H1 (cell line): Measurements from ENCODE around the gene FAM193A. TPM values are rescaled to one million over a fixed set of nuclear protein-coding genes. Genes with fewer than 3 reads are reported as not detected.

Experiments
- CTCF ChIA-PET: fragments of 300-600 bp; sonication (Branson Sonifier 250); formaldehyde crosslinking; loops from one replicate; lab custom pipeline; 2021; ENCODE audit not compliant: partially characterized antibody; lab: Charles Lee
- POLR2A ChIA-PET: fragments of 300-600 bp; sonication (Branson Sonifier 250); formaldehyde crosslinking; loops from one replicate; lab custom pipeline; 2021; ENCODE audit warnings: inconsistent platforms; ENCODE audit not compliant: partially characterized antibody; lab: Charles Lee
- DNase-seq, 2 experiments: peaks; one replicate each; pipeline versions ENCODE4 v3.0.0 to v3.0.0-alpha.2; 2010 to 2022; ENCODE audit warnings: low spot score in 2 of 2, low read depth in 1 of 2, mixed read lengths in 1 of 2
- FAIRE-seq: peaks from 2 replicates; lab custom pipeline; 2011; peaks lifted over from hg19 to GRCh38; lab: Jason Lieb, UNC
- H2AFZ ChIP-seq: 2 replicates; pipeline ENCODE4 v1.8.1; 2012; ENCODE audit warnings: low read length, inconsistent platforms
- H2AK5ac ChIP-seq: 2 replicates; pipeline ENCODE4 v1.6.1; 2013; ENCODE audit warnings: low read depth, low read length
- H2BK120ac ChIP-seq: replicated peaks from 2 replicates; pipeline ENCODE3; 2013; ENCODE audit warnings: low read depth, low read length, inconsistent platforms
- H2BK12ac ChIP-seq: 2 replicates; pipeline ENCODE4 v1.6.1; 2013; ENCODE audit warnings: low read depth, low read length
- H2BK15ac ChIP-seq: 2 replicates; pipeline ENCODE4 v1.6.1; 2013; ENCODE audit warnings: low read length
- H2BK20ac ChIP-seq: 2 replicates; pipeline ENCODE4 v1.6.1; 2013; ENCODE audit warnings: low read length
- H2BK5ac ChIP-seq: 2 replicates; pipeline ENCODE4 v1.6.1; 2013; ENCODE audit warnings: low read depth, low read length
- H3K14ac ChIP-seq: 2 replicates; pipeline ENCODE4 v1.6.1; 2013; ENCODE audit warnings: inconsistent platforms; ENCODE audit not compliant: insufficient read length
- H3K18ac ChIP-seq: 2 replicates; pipeline ENCODE4 v1.6.1; 2013; ENCODE audit warnings: low read length; ENCODE audit errors: extremely low read depth
- H3K23ac ChIP-seq: 2 replicates; pipeline ENCODE4 v1.6.1; 2013; ENCODE audit warnings: inconsistent platforms; ENCODE audit not compliant: insufficient read length
- H3K23me2 ChIP-seq: 2 replicates; pipeline ENCODE4 v1.6.1; 2013; ENCODE audit warnings: low read depth, low read length
- H3K27ac ChIP-seq: 2 replicates; pipeline ENCODE4 v1.6.1; 2011; ENCODE audit warnings: low read depth, low read length, inconsistent platforms
- H3K27me3 ChIP-seq, 4 experiments: replicated peaks in 1 of 4; 1 replicate in 1 of 4; 2 replicates in 3 of 4; pipeline versions ENCODE4 v1.6.1 to v1.8.1; 2011 to 2013; ENCODE audit warnings: low read length in 3 of 4, mild to moderate bottlenecking in 3 of 4, inconsistent platforms in 2 of 4, mixed read lengths in 2 of 4, moderate library complexity in 1 of 4; ENCODE audit not compliant: control insufficient read depth in 3 of 4, insufficient read depth in 3 of 4; ENCODE audit errors: extremely low read depth in 1 of 4
- H3K36me3 ChIP-seq, 4 experiments: 2 replicates each; pipeline versions ENCODE4 v1.6.1 to v1.8.1; 2011 to 2013; ENCODE audit warnings: mild to moderate bottlenecking in 4 of 4, low read length in 3 of 4, moderate library complexity in 2 of 4, control low read depth in 1 of 4, inconsistent platforms in 1 of 4; ENCODE audit not compliant: insufficient read depth in 4 of 4, control insufficient read depth in 2 of 4
- H3K4ac ChIP-seq: replicated peaks from 2 replicates; pipeline ENCODE3; 2013; ENCODE audit warnings: low read length, low read depth, mixed read lengths, inconsistent platforms; ENCODE audit not compliant: insufficient read length
- H3K4me1 ChIP-seq, 4 experiments: replicated peaks in 1 of 4; 1 replicate in 1 of 4; 2 replicates in 3 of 4; pipeline versions ENCODE4 v1.6.1 to v1.8.1; 2011 to 2013; ENCODE audit warnings: low read length in 3 of 4, inconsistent platforms in 2 of 4, mixed read lengths in 1 of 4; ENCODE audit not compliant: insufficient read depth in 4 of 4, control insufficient read depth in 3 of 4
- H3K4me2 ChIP-seq, 2 experiments: 2 replicates each; pipeline versions ENCODE4 v1.6.1 to v1.8.1; 2011 to 2013; ENCODE audit warnings: low read depth in 2 of 2, low read length in 2 of 2, control low read depth in 1 of 2, inconsistent platforms in 1 of 2, mild to moderate bottlenecking in 1 of 2; ENCODE audit not compliant: insufficient read depth in 1 of 2
- H3K4me3 ChIP-seq, 4 experiments: fragments of 200-600, 300-600 bp in 1 of 4; sonication (generic), shearing (Covaris generic), sonication (Bioruptor Twin) in 1 of 4; 2 replicates each; pipeline versions ENCODE4 v1.5.1 to v1.8.1; 2011 to 2016; ENCODE audit warnings: low read length in 4 of 4, low read depth in 3 of 4, control low read depth in 2 of 4, inconsistent platforms in 2 of 4, mild to moderate bottlenecking in 2 of 4, mixed read lengths in 1 of 4, moderate library complexity in 1 of 4; ENCODE audit not compliant: insufficient read depth in 2 of 4; ENCODE audit errors: extremely low read depth in 1 of 4
- H3K56ac ChIP-seq: replicated peaks from 2 replicates; pipeline ENCODE3; 2013; ENCODE audit warnings: low read depth, mild to moderate bottlenecking, mixed read lengths, low read length, inconsistent platforms; ENCODE audit not compliant: insufficient read length
- H3K79me1 ChIP-seq: 2 replicates; pipeline ENCODE4 v1.6.1; 2013; ENCODE audit warnings: low read depth, low read length, control low read depth
- H3K79me2 ChIP-seq, 2 experiments: 2 replicates each; pipeline versions ENCODE4 v1.6.1 to v1.8.1; 2012 to 2013; ENCODE audit warnings: low read length in 2 of 2, mild to moderate bottlenecking in 2 of 2, inconsistent platforms in 1 of 2; ENCODE audit not compliant: insufficient read depth in 2 of 2, control insufficient read depth in 1 of 2
- H3K9ac ChIP-seq, 4 experiments: replicated peaks in 1 of 4; 1 replicate in 1 of 4; 2 replicates in 3 of 4; pipeline versions ENCODE4 v1.6.1 to v1.8.1; 2011 to 2013; ENCODE audit warnings: low read depth in 3 of 4, low read length in 3 of 4, control low read depth in 2 of 4, mild to moderate bottlenecking in 2 of 4, moderate library complexity in 2 of 4, inconsistent platforms in 1 of 4; ENCODE audit errors: extremely low read depth in 1 of 4
- H3K9me3 ChIP-seq, 2 experiments: 2 replicates each; pipeline versions ENCODE4 v1.6.1 to v1.8.1; 2012 to 2013; ENCODE audit warnings: mild to moderate bottlenecking in 2 of 2, moderate library complexity in 2 of 2, control low read depth in 1 of 2, inconsistent platforms in 1 of 2, low read depth in 1 of 2, low read length in 1 of 2, mixed read lengths in 1 of 2; ENCODE audit not compliant: insufficient read depth in 2 of 2
- H4K20me1 ChIP-seq, 2 experiments: replicated peaks in 1 of 2; 2 replicates each; pipeline versions ENCODE3 to v1.8.1; 2011 to 2013; ENCODE audit warnings: inconsistent platforms in 2 of 2, low read length in 2 of 2, mild to moderate bottlenecking in 1 of 2; ENCODE audit not compliant: insufficient read depth in 2 of 2, control insufficient read depth in 1 of 2
- H4K5ac ChIP-seq: 2 replicates; pipeline ENCODE4 v1.6.1; 2013; ENCODE audit warnings: low read length, low read depth, mixed read lengths, inconsistent platforms; ENCODE audit not compliant: insufficient read length
- H4K8ac ChIP-seq: 2 replicates; pipeline ENCODE4 v1.8.0; 2013; ENCODE audit warnings: mild to moderate bottlenecking, moderate library complexity, low read length, inconsistent platforms; ENCODE audit not compliant: insufficient read depth; ENCODE audit errors: extremely low read depth
- H4K91ac ChIP-seq: replicated peaks from 2 replicates; pipeline ENCODE3; 2013; ENCODE audit warnings: low read length, mixed read lengths, inconsistent platforms; ENCODE audit not compliant: insufficient read length
- CEBPB ChIP-seq: IDR thresholded peaks from 2 replicates; pipeline ENCODE4 v1.6.1; 2012; ENCODE audit warnings: low read depth, low read length
- JUN ChIP-seq: IDR thresholded peaks from 2 replicates; pipeline ENCODE4 v1.6.1; 2011; ENCODE audit warnings: low read depth, mild to moderate bottlenecking, improper control_type of control experiment, low read length
- YY1 ChIP-seq: IDR thresholded peaks from 2 replicates; pipeline ENCODE4 v1.6.1; 2011; ENCODE audit warnings: low read depth, mild to moderate bottlenecking, low read length
- WGBS, 2 experiments: shearing (Covaris generic) in 1 of 2; methylation state at CpG; one replicate each; pipeline versions ENCODE4 v1.1.6 to v1.1.7; 2013 to 2015; ENCODE audit warnings: low lambda C conversion rate in 2 of 2, mixed read lengths in 2 of 2, inconsistent platforms in 1 of 2, low coverage in 1 of 2, missing lambda C conversion rate in 1 of 2; ENCODE audit not compliant: insufficient replicate concordance in 2 of 2, insufficient coverage in 1 of 2, insufficient read length in 1 of 2; ENCODE audit errors: extremely low coverage in 1 of 2, missing lambda C conversion rate in 1 of 2; 5-methylcytosine and 5-hydroxymethylcytosine counted together
- polyA plus RNA-seq, 7 experiments: library from polyadenylated mRNA; depleted of rRNA in 3 of 7; stranded (reverse) in 5 of 7; unstranded in 2 of 7; fragments of >200 nt in 5 of 7; fragments of 200-250 nt in 2 of 7; gene quantifications; 1 replicate in 5 of 7; 2 replicates in 1 of 7; 4 replicates in 1 of 7; pipeline versions ENCODE4 v1.2.1 to v1.2.3, GENCODE V29; 2011 to 2013; ENCODE audit warnings: missing spikeins in 2 of 7, mixed read lengths in 2 of 7
- total RNA-seq: library from RNA; stranded (reverse); fragmentation: NEBNext Ultra II Directional; extraction: Animal tissue kit (Norgen Biotek cat#: 25700); gene quantifications from 2 replicates; pipeline ENCODE4 v1.2.1, GENCODE V29; 2021

The FAM193A gene
- total and polyA plus RNA-seq, 2 of the 8 experiments (the other 6 are each of a cell fraction or from before 2014, with no cell fraction given), result 8.7 to 26.2 TPM

DNA sequence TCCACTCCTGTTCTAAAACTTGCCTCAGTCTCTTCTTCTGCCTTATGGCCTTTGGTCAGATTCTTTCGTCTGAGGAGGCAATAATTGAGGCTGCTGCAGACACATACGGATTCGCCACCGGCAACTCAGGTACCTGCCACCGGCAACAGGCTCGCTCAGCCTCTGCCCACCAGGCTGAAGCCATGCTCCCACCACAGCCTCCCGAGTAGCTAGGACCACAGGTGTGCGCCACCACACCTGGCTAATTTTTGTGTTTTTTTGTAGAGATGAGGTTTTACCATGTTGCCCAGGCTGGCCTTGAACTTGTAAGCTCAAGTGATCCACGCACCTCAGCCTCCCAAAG, 193.1 kb downstream of the FAM193A start:
- H3K18ac ChIP-seq, result no peak overlapping the region
- H3K4me3 ChIP-seq, result no peak overlapping the region
- POLR2A ChIA-PET, result interaction anchor here (1.1 kb wide), 1 partner anchor 9 kb away, joined by 5 read pairs; no protein-coding TSS in a partner anchor
- H2AK5ac ChIP-seq, result no peak overlapping the region
- no peak overlapping the region for H2AFZ ChIP-seq
- DNase-seq, result no peak
- no peaks in the 10 kb centered on the region for H3K79me1 ChIP-seq
- H2BK5ac ChIP-seq, result no peak overlapping the region
- H2BK120ac ChIP-seq, result no peak overlapping the region
- FAIRE-seq, result no peak
- TF ChIP-seq JUN (no peak), CEBPB (no peak), YY1 (no peak)
- H3K4me2 ChIP-seq, result no peak overlapping the region
- peaks cover 5 to 17% (median 11%) of the 10 kb centered on the region in 4 experiments; a peak in 7 of 8 replicates for H3K36me3 ChIP-seq
- H3K4me1 ChIP-seq, result no peaks in the 10 kb centered on the region
- CTCF ChIA-PET, result interaction anchor here (1.1 to 1.3 kb wide), 2 partner anchors 57 to 219 kb away, joined by 3 read pairs; no protein-coding TSS in a partner anchor
- no peak overlapping the region for H3K9ac ChIP-seq
- no peak overlapping the region for H4K8ac ChIP-seq
- no peak overlapping the region for H2BK15ac ChIP-seq
- H3K79me2 ChIP-seq, result no peaks in the 10 kb centered on the region
- no peak overlapping the region for H3K14ac ChIP-seq
- no peak overlapping the region for H3K56ac ChIP-seq
- H3K23me2 ChIP-seq, result no peaks in the 10 kb centered on the region
- no peak overlapping the region for H4K5ac ChIP-seq
- H2BK20ac ChIP-seq, result no peak overlapping the region
- no peaks in the 10 kb centered on the region for H3K27me3 ChIP-seq
- 94% methylated on average over 8 of the region's 9 CpGs; no CpG with 5 or more reads in 1 of the 2 experiments for WGBS, 2 experiments
- no peak overlapping the region for H4K91ac ChIP-seq
- no peak overlapping the region for H3K23ac ChIP-seq
- peaks cover 0 to 3% of the 10 kb centered on the region in 2 experiments for H4K20me1 ChIP-seq
- H3K9me3 ChIP-seq, result no peaks in the 10 kb centered on the region
- H3K27ac ChIP-seq, result no peak overlapping the region
- H3K4ac ChIP-seq, result no peak overlapping the region
- H2BK12ac ChIP-seq, result no peak overlapping the region
